Astrocyte (in vitro differentiated cells and primary cell): ENCODE measurements around the gene SPATA16. TPM values are rescaled to one million over a fixed set of nuclear protein-coding genes. Genes with fewer than 3 reads are reported as not detected.

Source experiments
- DNase-seq: peaks from one replicate; pipeline ENCODE4 v3.0.0-alpha.2; 2010; ENCODE audit warnings: low read depth
- FAIRE-seq: peaks from 2 replicates; lab custom pipeline; 2011; peaks lifted over from hg19 to GRCh38; lab: Jason Lieb, UNC
- H2AFZ ChIP-seq: 2 replicates; pipeline ENCODE4 v1.6.0; 2012; ENCODE audit warnings: low read depth, low read length, inconsistent platforms
- H3K27ac ChIP-seq: 2 replicates; pipeline ENCODE4 v1.5.1; 2011; ENCODE audit warnings: low read depth, low read length, inconsistent platforms
- H3K27me3 ChIP-seq: 2 replicates; pipeline ENCODE4 v1.6.0; 2011; ENCODE audit warnings: low read length, inconsistent platforms; ENCODE audit not compliant: insufficient read depth
- H3K36me3 ChIP-seq: 2 replicates; pipeline ENCODE4 v1.5.1; 2011; ENCODE audit warnings: low read length, inconsistent platforms; ENCODE audit not compliant: insufficient read depth
- H3K4me1 ChIP-seq: 2 replicates; pipeline ENCODE4 v1.5.1; 2011; ENCODE audit warnings: low read length, inconsistent platforms; ENCODE audit not compliant: insufficient read depth
- H3K4me2 ChIP-seq: 2 replicates; pipeline ENCODE4 v1.6.0; 2012; ENCODE audit warnings: low read length, inconsistent platforms
- H3K4me3 ChIP-seq: 2 replicates; pipeline ENCODE4 v1.5.1; 2011; ENCODE audit warnings: low read depth, mild to moderate bottlenecking, low read length, inconsistent platforms; ENCODE audit not compliant: insufficient read depth
- H3K79me2 ChIP-seq: 2 replicates; pipeline ENCODE4 v1.6.0; 2012; ENCODE audit warnings: mild to moderate bottlenecking, low read length, inconsistent platforms; ENCODE audit not compliant: insufficient read depth
- H3K9ac ChIP-seq: 2 replicates; pipeline ENCODE4 v1.6.0; 2012; ENCODE audit warnings: mild to moderate bottlenecking, low read length, inconsistent platforms
- H3K9me3 ChIP-seq: 2 replicates; pipeline ENCODE4 v1.5.1; 2012; ENCODE audit warnings: low read depth, mild to moderate bottlenecking, low read length, inconsistent platforms; ENCODE audit not compliant: insufficient read depth
- H4K20me1 ChIP-seq: 2 replicates; pipeline ENCODE4 v1.6.0; 2012; ENCODE audit warnings: low read length, inconsistent platforms; ENCODE audit not compliant: insufficient read depth
- H3K27ac Mint-ChIP-seq: one replicate; pipeline ENCODE4 v1.8.0; 2021; ENCODE audit warnings: mild to moderate bottlenecking, mixed read lengths; ENCODE audit not compliant: unreplicated experiment
- H3K27me3 Mint-ChIP-seq: one replicate; pipeline ENCODE4 v1.8.0; 2021; ENCODE audit warnings: low read depth, mixed read lengths; ENCODE audit not compliant: unreplicated experiment
- H3K36me3 Mint-ChIP-seq: one replicate; pipeline ENCODE4 v1.8.0; 2021; ENCODE audit warnings: low read depth, mixed read lengths; ENCODE audit not compliant: unreplicated experiment
- H3K4me1 Mint-ChIP-seq: one replicate; pipeline ENCODE4 v1.8.0; 2021; ENCODE audit warnings: low read depth, mixed read lengths; ENCODE audit not compliant: unreplicated experiment
- H3K4me3 Mint-ChIP-seq: one replicate; pipeline ENCODE4 v1.8.0; 2021; ENCODE audit warnings: mild to moderate bottlenecking, moderate library complexity, mixed read lengths; ENCODE audit not compliant: unreplicated experiment
- H3K9me3 Mint-ChIP-seq: one replicate; pipeline ENCODE4 v1.8.0; 2021; ENCODE audit warnings: mild to moderate bottlenecking, mixed read lengths; ENCODE audit not compliant: unreplicated experiment
- EZH2 ChIP-seq: IDR thresholded peaks from 2 replicates; pipeline ENCODE4 v1.6.1; 2012; ENCODE audit warnings: mild to moderate bottlenecking, low read length, inconsistent platforms; ENCODE audit not compliant: insufficient read depth
- total RNA-seq: library from RNA; stranded (reverse); gene quantifications from 2 replicates; pipeline ENCODE4 v1.2.1, GENCODE V29; 2021
- TF ChIP-seq, protein P1 (sequence below): IDR thresholded peaks from 2 replicates; pipeline ENCODE4 v1.5.1; 2011; ENCODE audit warnings: low read depth, mild to moderate bottlenecking, inconsistent platforms, low read length, moderate library complexity; ENCODE audit not compliant: insufficient read depth

SPATA16 gene
- total RNA-seq, 1 donor from 2014 or later, result not detected

DNA sequence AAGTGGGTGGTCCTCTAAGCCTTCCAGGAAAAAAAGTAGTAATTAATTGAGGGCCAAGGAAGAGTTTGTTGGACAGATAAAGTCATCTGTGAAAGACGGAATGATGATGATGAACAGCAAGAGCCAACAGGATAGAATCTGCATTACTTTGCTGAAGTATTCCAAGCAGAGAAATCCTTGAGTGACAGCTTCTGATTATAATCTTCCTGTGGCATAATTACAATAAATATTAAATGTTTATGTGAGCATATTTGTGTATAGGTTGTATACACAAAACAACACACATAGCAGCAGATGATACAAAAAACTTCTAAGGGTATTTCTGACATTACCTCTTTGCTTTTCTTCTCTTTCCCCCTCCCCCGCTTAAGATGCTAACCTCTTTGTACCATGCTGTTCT lies 147.6 kb downstream of the SPATA16 start:
- H3K4me1 ChIP-seq, result no peaks in the 10 kb centered on the region
- H3K4me3 ChIP-seq, result no peak overlapping the region
- Mint-ChIP-seq H3K27me3 (no peaks in the 10 kb centered on the region), H3K36me3 (no peaks in the 10 kb centered on the region), H3K9me3 (no peaks in the 10 kb centered on the region), H3K4me1 (peaks cover 6% of the 10 kb centered on the region), H3K27ac (no peak overlapping the region), H3K4me3 (no peak overlapping the region)
- no peaks in the 10 kb centered on the region for H4K20me1 ChIP-seq
- FAIRE-seq, result no peak
- H3K9me3 ChIP-seq, result no peaks in the 10 kb centered on the region
- no peak overlapping the region for H3K4me2 ChIP-seq
- TF ChIP-seq, protein P1, sequence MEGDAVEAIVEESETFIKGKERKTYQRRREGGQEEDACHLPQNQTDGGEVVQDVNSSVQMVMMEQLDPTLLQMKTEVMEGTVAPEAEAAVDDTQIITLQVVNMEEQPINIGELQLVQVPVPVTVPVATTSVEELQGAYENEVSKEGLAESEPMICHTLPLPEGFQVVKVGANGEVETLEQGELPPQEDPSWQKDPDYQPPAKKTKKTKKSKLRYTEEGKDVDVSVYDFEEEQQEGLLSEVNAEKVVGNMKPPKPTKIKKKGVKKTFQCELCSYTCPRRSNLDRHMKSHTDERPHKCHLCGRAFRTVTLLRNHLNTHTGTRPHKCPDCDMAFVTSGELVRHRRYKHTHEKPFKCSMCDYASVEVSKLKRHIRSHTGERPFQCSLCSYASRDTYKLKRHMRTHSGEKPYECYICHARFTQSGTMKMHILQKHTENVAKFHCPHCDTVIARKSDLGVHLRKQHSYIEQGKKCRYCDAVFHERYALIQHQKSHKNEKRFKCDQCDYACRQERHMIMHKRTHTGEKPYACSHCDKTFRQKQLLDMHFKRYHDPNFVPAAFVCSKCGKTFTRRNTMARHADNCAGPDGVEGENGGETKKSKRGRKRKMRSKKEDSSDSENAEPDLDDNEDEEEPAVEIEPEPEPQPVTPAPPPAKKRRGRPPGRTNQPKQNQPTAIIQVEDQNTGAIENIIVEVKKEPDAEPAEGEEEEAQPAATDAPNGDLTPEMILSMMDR, result no peak
- no peak for TF ChIP-seq EZH2
- no peaks in the 10 kb centered on the region for H3K27me3 ChIP-seq
- H3K36me3 ChIP-seq, result no peaks in the 10 kb centered on the region
- no peaks in the 10 kb centered on the region for H3K79me2 ChIP-seq
- H3K9ac ChIP-seq, result no peak overlapping the region
- H2AFZ ChIP-seq, result no peak overlapping the region
- no peak for DNase-seq
- no peak overlapping the region for H3K27ac ChIP-seq

DNA sequence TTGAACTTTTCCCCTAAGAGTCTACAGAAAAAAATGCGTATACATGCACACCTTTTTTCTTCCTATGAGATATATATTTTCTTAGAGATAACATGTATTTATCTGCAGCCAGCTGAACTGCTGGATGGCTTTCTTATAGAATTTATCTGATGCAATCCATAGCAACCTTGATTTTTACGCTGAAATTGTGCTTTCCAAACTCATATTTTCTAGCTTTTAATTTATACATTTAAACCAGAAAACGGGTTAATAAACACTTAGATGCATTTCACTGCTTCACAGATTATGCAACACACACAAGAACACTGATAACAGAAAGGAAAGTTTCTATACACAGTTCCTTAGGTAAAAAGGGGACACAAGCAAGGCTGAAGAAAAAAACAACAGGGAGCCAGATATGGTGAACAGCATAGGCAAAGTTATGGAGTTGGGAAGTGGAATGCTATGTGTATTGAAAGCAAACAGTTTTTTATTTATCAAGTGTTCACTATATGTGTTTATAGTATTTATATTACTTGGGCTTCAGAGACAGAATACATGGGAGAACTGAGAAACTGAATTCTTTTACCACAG lies 149.5 kb downstream of the SPATA16 start:
- H4K20me1 ChIP-seq, result no peaks in the 10 kb centered on the region
- Mint-ChIP-seq H3K4me3 (no peak overlapping the region), H3K9me3 (no peaks in the 10 kb centered on the region), H3K4me1 (peaks cover 6% of the 10 kb centered on the region), H3K36me3 (no peaks in the 10 kb centered on the region), H3K27me3 (no peaks in the 10 kb centered on the region), H3K27ac (no peak overlapping the region)
- no peaks in the 10 kb centered on the region for H3K9me3 ChIP-seq
- H3K79me2 ChIP-seq, result no peaks in the 10 kb centered on the region
- no peaks in the 10 kb centered on the region for H3K36me3 ChIP-seq
- H2AFZ ChIP-seq, result no peak overlapping the region
- H3K4me2 ChIP-seq, result no peak overlapping the region
- H3K27ac ChIP-seq, result no peak overlapping the region
- TF ChIP-seq, protein P1, result no peak
- TF ChIP-seq EZH2, result no peak
- DNase-seq (no peak), FAIRE-seq (no peak)
- no peaks in the 10 kb centered on the region for H3K4me1 ChIP-seq
- no peak overlapping the region for H3K9ac ChIP-seq
- H3K4me3 ChIP-seq, result no peak overlapping the region
- H3K27me3 ChIP-seq, result no peaks in the 10 kb centered on the region

DNA sequence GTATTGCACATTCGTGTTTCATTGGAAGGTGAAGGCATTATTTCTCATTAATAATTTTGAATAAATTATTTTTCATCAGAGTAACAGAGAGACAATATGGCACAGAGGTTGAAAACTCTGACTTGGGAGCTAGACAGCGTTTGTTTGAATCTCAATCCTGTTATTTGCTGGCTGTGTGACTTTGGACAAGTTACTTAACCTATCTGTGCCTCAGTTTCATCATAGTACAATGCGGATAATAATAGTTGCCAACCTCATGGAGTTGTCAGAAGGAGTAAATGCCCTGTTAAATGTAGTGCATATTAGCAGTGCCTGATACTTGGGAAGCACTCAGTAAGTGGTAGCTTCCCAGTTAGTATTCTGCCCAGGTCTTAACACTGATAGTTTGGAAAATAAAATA lies 151.7 kb downstream of the SPATA16 start:
- no peak overlapping the region for H3K27ac Mint-ChIP-seq
- no peaks in the 10 kb centered on the region for H3K79me2 ChIP-seq
- no peaks in the 10 kb centered on the region for H3K36me3 ChIP-seq
- no peaks in the 10 kb centered on the region for H4K20me1 ChIP-seq
- H3K27ac ChIP-seq, result no peak overlapping the region
- H3K4me1 ChIP-seq, result no peaks in the 10 kb centered on the region
- TF ChIP-seq EZH2, result no peak
- TF ChIP-seq, protein P1, result no peak
- no peak overlapping the region for H2AFZ ChIP-seq
- H3K27me3 Mint-ChIP-seq, result no peaks in the 10 kb centered on the region
- H3K9ac ChIP-seq, result no peak overlapping the region
- no peak overlapping the region for H3K4me3 Mint-ChIP-seq
- H3K36me3 Mint-ChIP-seq, result no peaks in the 10 kb centered on the region
- FAIRE-seq (no peak), DNase-seq (no peak)
- no peaks in the 10 kb centered on the region for H3K27me3 ChIP-seq
- no peaks in the 10 kb centered on the region for H3K9me3 ChIP-seq
- peaks cover 6% of the 10 kb centered on the region for H3K4me1 Mint-ChIP-seq
- no peak overlapping the region for H3K4me2 ChIP-seq
- H3K9me3 Mint-ChIP-seq, result no peaks in the 10 kb centered on the region
- no peak overlapping the region for H3K4me3 ChIP-seq
